Neuron (in vitro differentiated cells): ENCODE measurements around the gene MAPK11.
"Not testable (repeated sequence)": the region's sequence is repeated elsewhere in the genome, so short reads cannot be mapped to it uniquely, and the experiment has no call there.

ENCODE experiments used
- H2AFZ ChIP-seq: one replicate; pipeline ENCODE4 v1.6.1; 2013; ENCODE audit warnings: low read depth, mild to moderate bottlenecking, inconsistent platforms, low read length, moderate library complexity
- H3K27me3 ChIP-seq: one replicate; pipeline ENCODE4 v1.6.1; 2013; ENCODE audit warnings: low read length; ENCODE audit not compliant: insufficient read depth
- H3K36me3 ChIP-seq: one replicate; pipeline ENCODE4 v1.6.1; 2013; ENCODE audit warnings: low read length; ENCODE audit not compliant: insufficient read depth
- H3K4me1 ChIP-seq: one replicate; pipeline ENCODE4 v1.6.1; 2013; ENCODE audit warnings: low read length; ENCODE audit not compliant: insufficient read depth
- H3K4me3 ChIP-seq: 2 replicates; pipeline ENCODE4 v1.5.1; 2013; ENCODE audit warnings: mild to moderate bottlenecking, low read length, moderate library complexity
- H3K9me3 ChIP-seq: one replicate; pipeline ENCODE4 v1.6.1; 2013; ENCODE audit warnings: low read length

MAPK11 gene

DNA sequence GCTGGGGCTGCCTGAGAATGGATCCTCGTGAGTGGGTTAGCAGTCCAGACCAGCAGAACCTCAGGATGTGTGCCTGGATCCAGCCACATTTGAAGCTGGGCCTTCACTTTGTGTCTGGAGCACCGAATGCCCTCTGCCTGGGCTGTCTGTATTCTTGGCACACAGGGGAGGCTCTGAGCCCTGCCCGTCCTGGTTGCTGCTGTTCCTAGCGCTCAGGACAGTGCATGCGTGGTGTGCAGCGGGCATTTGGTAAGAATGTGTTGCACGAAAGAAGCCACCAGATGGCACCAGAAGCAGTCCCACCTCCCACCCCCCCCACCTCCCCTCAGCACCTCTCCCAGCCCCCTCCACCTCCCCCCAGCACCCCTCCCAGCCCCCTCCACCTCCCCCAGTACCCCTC lies 4.1 kb upstream of the MAPK11 start:
- Histone ChIP-seq H3K4me3 (no peak overlapping the region), H3K4me1 (peaks cover 36% of the 10 kb centered on the region), H2AFZ (no peak overlapping the region), H3K36me3 (peaks cover 41% of the 10 kb centered on the region), H3K27me3 (no peaks in the 10 kb centered on the region), H3K9me3 (peaks cover 2% of the 10 kb centered on the region)

GRCh38 chr22:50273781-50274180 lies 3.6 kb upstream of the MAPK11 start:
- H3K27me3 ChIP-seq, H3K9me3 ChIP-seq, H3K4me3 ChIP-seq, H2AFZ ChIP-seq: not testable (repeated sequence)
- Histone ChIP-seq H3K4me1 (peaks cover 37% of the 10 kb centered on the region), H3K36me3 (peaks cover 36% of the 10 kb centered on the region)

GRCh38 chr22:50273352-50273751 lies 3.2 kb upstream of the MAPK11 start:
- not testable (repeated sequence) for H2AFZ ChIP-seq, H3K9me3 ChIP-seq, H3K27me3 ChIP-seq, H3K4me3 ChIP-seq
- peaks cover 37% of the 10 kb centered on the region for H3K4me1 ChIP-seq
- peaks cover 32% of the 10 kb centered on the region for H3K36me3 ChIP-seq

- H3K27me3 ChIP-seq: no peaks in the 10 kb centered on the region
- no peak overlapping the region for H2AFZ ChIP-seq
- peaks cover 21% of the 10 kb centered on the region for H3K36me3 ChIP-seq
- peaks cover 5% of the 10 kb centered on the region for H3K9me3 ChIP-seq
- peaks cover 37% of the 10 kb centered on the region for H3K4me1 ChIP-seq
- H3K4me3 ChIP-seq: peak overlapping the region; percentile 31
Measured at GRCh38 chr22:50272044-50272802, 2.0 kb upstream of the MAPK11 start.

DNA sequence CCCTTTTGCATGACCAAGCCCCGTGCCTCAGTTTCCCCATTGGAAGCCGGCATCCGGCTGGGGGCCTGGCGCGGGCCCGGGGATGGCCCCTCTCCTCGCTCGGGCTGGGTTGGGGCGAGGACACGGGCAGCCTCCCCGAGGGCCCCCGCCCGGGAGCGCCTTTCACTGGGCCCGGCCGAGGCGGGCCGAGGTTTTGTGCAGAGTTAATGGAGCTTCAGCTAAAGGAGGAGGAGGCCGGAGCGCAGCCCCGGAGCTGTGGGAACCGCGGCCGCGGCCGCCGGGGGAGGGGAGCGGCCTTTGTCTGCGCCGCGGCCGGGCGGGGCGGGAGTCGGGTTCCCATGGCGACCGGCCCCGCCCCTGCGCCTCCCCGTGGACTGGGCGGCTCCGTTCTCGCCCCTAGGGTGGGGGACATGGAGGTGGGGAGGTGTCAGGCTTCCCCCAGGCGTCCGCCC lies 1.4 kb upstream of the MAPK11 start:
- Histone ChIP-seq H3K4me3 (peak overlapping the region; percentile 58), H3K27me3 (no peaks in the 10 kb centered on the region), H3K9me3 (peaks cover 9% of the 10 kb centered on the region), H2AFZ (no peak overlapping the region), H3K36me3 (peaks cover 20% of the 10 kb centered on the region), H3K4me1 (peaks cover 37% of the 10 kb centered on the region)

- peaks cover 37% of the 10 kb centered on the region for H3K4me1 ChIP-seq
Measured at GRCh38 chr22:50270666-50271394, 650 bp upstream of the MAPK11 start.

DNA sequence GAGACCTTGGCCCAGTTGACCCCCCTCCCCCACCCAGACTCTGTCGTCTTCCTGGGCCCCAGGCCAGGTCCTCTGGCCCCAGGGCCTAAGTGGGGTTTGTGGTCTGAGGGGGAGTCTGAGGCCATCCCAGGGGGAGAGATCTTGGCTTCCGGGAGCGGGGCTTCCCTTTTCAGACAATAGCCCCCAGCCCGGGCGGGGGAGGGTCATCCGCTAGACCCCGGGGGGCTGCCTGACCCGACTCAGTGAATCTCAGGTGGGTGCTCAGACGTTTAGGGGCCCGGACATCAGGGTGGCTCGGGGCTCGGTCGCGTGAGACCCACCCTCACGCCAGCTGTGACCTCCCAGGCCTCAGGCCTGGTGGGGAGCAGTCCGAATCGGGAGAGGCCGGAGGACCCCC lies 609 bp downstream of the MAPK11 start:
- peaks cover 11% of the 10 kb centered on the region for H3K36me3 ChIP-seq
- peak overlapping the region; percentile 58 for H3K4me3 ChIP-seq

More at GRCh38 chr22:50270666-50271394, 650 bp upstream of the MAPK11 start:
- Histone ChIP-seq H2AFZ (no peak overlapping the region), H3K9me3 (peaks cover 6% of the 10 kb centered on the region), H3K4me3 (peak overlapping the region; percentile 58), H3K27me3 (no peaks in the 10 kb centered on the region), H3K36me3 (peaks cover 19% of the 10 kb centered on the region)

GRCh38 chr22:50268655-50269113 lies 1.5 kb downstream of the MAPK11 start:
- Histone ChIP-seq H3K9me3 (peaks cover 6% of the 10 kb centered on the region), H3K36me3 (peaks cover 15% of the 10 kb centered on the region), H3K4me1 (peaks cover 28% of the 10 kb centered on the region), H2AFZ (no peak overlapping the region), H3K4me3 (no peak overlapping the region), H3K27me3 (no peaks in the 10 kb centered on the region)

More for the DNA sequence above, 609 bp downstream of the MAPK11 start:
- H2AFZ ChIP-seq: peak overlapping the region; percentile 33
- peaks cover 33% of the 10 kb centered on the region for H3K4me1 ChIP-seq
- H3K9me3 ChIP-seq: peaks cover 6% of the 10 kb centered on the region
- no peaks in the 10 kb centered on the region for H3K27me3 ChIP-seq

GRCh38 chr22:50267591-50268390 lies 2.4 kb downstream of the MAPK11 start:
- no peaks in the 10 kb centered on the region for H3K27me3 ChIP-seq
- no peak overlapping the region for H3K4me3 ChIP-seq
- peaks cover 30% of the 10 kb centered on the region for H3K4me1 ChIP-seq
- peaks cover 15% of the 10 kb centered on the region for H3K36me3 ChIP-seq
- peaks cover 6% of the 10 kb centered on the region for H3K9me3 ChIP-seq
- no peak overlapping the region for H2AFZ ChIP-seq

DNA sequence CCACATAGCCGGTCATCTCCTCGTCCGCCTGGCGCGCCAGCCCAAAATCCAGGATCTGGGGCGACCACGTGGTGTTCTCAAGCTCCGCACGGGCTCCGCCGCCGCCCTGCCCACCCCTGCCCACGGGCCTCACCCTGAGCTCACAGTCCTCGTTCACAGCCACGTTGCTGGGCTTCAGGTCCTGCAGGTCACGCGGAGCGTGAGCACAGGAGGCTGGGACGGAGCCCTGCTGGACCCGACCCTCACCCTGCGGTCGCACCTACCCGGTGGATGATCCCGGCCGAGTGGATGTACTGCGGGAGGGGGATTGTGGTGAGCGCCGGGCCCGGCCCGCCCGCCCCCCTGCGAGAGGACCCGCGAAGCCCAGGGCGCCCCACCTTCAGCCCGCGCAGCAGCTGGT lies 3.2 kb downstream of the MAPK11 start:
- Histone ChIP-seq H3K4me3 (no peak overlapping the region), H2AFZ (no peak overlapping the region), H3K9me3 (peaks cover 6% of the 10 kb centered on the region), H3K36me3 (peaks cover 15% of the 10 kb centered on the region), H3K27me3 (no peaks in the 10 kb centered on the region), H3K4me1 (peaks cover 30% of the 10 kb centered on the region)

- peaks cover 26% of the 10 kb centered on the region for H3K4me1 ChIP-seq
- H3K36me3 ChIP-seq: peaks cover 15% of the 10 kb centered on the region
- no peak overlapping the region for H2AFZ ChIP-seq
- H3K4me3 ChIP-seq: no peak overlapping the region
- H3K9me3 ChIP-seq: peaks cover 6% of the 10 kb centered on the region
- H3K27me3 ChIP-seq: no peaks in the 10 kb centered on the region
Measured at GRCh38 chr22:50264946-50265669, 5.1 kb downstream of the MAPK11 start.

- no peaks in the 10 kb centered on the region for H3K27me3 ChIP-seq
- H3K9me3 ChIP-seq: peaks cover 6% of the 10 kb centered on the region
- peaks cover 15% of the 10 kb centered on the region for H3K36me3 ChIP-seq
- peaks cover 21% of the 10 kb centered on the region for H3K4me1 ChIP-seq
- no peak overlapping the region for H3K4me3 ChIP-seq
- H2AFZ ChIP-seq: no peak overlapping the region
Measured at GRCh38 chr22:50264104-50264745, 6.0 kb downstream of the MAPK11 start.
